T-helper 1 cell (primary cell): Measurements from ENCODE around the gene C18orf54.
"Not testable (repeated sequence)": the region's sequence is repeated elsewhere in the genome, so short reads cannot be mapped to it uniquely, and the experiment has no call there.

Source experiments
- DNase-seq, 5 donors: peaks; one replicate each; pipeline ENCODE4 v3.0.0-alpha.2; 2012 to 2020
- total RNA-seq, 4 donors: gene quantifications; one replicate each; lab custom pipeline; 2026; lab: John Stamatoyannopoulos, UW

The C18orf54 gene
- total RNA-seq: 1.1 to 2.5 (median 1.6) reads per million in 4 donors

DNA sequence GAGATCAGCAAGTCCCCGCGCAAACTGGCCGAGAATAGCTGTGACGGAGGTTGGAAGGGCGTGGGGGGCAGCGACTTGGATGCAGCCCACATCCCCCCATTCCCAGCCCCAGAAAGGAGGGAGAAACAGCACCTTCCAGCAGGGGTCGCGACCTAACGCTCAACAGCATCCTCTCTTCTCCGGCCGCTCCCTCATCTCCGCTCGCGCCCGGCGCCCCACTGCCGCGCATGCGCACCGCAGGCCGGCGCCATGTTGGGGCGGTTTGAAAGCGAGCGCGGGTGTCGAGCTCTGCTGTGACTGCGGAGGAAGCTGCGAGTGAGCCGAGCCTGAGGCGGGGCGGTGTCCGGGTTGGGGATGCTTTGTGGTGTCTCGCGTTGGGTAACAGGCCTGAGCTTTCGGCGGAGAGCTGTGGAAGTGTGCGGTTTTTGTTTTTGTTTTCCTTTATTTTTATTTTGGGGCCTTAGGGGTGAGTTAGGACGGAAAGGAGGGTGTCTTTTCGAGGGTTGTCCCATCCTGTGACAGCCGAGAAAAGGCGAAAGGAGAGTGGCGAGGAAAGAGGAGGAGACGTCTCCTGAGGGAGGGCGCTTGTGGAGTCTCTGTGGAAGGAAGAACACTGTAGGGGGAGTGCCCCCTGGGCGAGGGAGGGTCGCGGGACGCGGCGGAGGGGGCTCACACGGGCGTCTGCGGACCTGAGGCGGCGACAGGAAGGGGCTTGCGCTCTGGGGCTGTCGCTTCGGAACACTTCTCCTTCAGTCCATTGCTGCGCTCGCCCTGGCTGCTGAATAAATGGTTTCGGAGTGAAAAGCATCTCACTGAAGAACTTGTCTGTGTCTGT, at the start of gene C18orf54, which contains the start of gene STARD6:
Gene C18orf54, plus strand, starts transcription at position 247 of the 835 bp plus-strand sequence. CDS start 2,667 bp downstream, outside the sequence.
Gene STARD6, minus strand, starts transcription at position 199 of the 835 bp plus-strand sequence. CDS start 3,285 bp downstream, outside the sequence.
- DNase-seq: peak; percentile 83 to 96 (median 84)

DNA sequence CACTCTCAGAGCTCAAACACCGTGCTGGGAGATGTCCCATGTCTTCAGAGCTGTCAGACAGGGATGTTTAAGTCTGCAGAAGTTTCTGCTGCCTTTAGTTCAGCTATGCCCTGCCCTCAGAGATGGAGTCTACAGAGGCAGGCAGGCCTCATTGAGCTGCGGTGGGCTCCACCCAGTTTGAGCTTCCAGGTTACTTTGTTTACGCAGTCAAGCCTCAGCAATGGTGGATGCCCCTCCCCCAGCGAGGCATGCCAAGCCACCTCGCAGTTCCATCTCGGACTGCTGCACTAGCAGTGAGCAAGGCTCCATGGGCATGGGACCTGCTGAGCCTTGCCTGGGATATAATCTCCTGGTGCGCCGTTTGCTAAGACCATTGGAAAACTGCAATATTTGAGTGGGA, 48.1 kb upstream of the C18orf54 start:
- not testable (repeated sequence) for DNase-seq

DNA sequence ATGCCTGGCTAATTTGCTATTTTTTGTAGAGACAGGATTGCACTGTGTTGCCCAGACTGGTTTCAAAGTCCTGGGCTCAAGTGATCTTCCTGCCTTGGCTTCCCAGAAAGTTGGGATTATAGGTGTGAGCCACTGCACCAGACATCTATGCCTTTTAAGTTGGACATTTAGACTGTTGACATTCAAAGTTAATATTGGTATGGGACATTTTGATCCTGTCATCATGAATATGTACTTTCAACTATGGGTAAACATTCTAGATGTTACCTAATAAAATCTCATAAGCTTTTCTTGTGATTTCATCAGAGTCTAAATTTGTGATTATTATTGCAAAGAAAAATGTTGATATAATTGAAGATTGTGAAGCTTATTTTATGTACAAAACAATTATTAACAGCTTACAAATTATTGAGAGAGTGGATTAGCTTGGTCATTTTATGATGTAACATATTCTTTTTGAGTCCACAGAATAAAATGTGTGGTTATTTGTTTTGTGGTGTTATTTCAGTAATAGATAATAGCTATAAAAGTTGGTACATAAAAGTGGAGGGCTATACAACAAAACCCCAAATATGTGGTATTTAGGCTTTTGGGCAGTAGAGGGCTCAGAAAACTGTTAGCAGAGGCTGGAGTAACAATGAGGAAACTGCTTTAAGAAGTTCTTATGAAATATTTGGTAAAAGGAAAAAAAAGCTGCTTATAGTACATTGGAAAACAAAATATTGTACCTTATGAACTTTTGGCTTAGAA, 41.5 kb upstream of the C18orf54 start:
- DNase-seq: no peak

DNA sequence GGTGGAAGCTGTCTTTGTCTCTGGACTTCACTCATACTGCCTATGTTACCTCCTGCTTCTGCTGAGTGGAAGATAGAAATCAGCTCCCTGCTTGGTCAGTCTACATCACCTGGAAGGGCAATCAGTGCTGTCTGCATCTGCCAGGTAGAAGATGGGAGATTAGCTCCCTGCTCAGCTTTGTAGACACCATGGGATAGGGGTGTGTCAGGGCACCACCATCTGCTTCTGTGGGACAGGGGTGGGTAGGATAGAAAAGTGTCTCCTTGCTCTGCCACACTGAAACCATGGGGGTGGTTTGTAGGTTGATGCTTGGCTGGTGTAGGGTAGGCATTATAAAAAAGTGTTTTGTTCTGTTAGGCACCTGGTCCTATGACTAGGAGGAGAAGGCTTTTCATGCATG, 34.1 kb upstream of the C18orf54 start:
- no peak for DNase-seq

DNA sequence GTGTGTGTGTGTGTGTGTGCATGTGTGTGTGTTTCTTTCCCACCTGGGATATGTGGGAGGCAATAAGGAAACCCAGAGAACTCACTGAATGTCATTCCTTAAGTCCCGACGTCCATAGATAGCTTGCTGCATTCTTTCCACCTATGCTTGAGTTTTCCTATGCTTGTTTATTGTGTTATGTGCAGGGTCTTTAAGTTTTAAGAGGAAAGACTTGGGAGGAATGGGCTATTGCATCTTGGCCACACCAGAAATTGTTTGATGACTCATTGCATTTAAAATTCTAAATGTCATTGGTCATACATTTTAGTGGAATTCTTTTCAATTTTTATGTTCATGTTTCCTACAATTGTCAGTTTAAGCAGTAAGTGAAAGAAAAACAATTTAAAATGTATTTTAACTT, 33.7 kb upstream of the C18orf54 start:
- no peak for DNase-seq

DNA sequence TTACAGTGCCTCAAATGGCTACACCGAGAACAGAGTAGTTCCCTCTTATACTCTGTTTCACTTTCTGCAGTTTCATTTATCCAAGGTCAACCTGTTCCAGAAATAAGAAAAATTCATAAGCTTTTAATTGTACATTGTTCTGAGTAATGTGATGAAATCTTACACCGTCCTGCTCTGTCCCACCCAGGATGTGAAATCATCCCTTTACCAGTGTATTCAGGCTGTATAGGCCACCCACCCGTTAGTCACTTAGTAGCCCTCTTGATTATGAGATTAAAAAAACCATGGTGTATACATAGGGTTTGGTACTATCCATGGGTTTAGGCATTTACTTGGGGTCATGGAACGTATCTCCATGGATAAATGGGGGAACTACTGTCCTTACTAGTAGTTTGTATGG, 29.9 kb upstream of the C18orf54 start:
- no peak for DNase-seq

DNA sequence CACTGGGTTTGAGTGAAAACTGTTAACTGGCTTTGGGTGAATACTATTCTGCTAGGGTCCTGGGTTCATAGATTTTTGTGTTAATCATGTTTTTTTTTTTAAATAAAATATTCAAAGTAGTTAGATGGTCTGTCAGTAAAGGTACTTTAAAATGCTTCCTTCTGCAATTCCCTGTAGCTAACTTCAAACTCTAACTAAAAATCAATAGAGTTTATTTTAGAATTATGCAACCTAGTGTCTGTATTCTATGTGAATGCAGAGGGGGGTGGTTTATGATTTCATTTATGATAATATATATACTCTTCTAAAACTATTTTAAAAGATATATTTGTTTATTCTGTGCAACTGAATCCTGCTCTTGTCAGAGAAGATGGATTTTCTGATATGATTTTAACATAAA, 27.9 kb upstream of the C18orf54 start:
- DNase-seq: no peak

DNA sequence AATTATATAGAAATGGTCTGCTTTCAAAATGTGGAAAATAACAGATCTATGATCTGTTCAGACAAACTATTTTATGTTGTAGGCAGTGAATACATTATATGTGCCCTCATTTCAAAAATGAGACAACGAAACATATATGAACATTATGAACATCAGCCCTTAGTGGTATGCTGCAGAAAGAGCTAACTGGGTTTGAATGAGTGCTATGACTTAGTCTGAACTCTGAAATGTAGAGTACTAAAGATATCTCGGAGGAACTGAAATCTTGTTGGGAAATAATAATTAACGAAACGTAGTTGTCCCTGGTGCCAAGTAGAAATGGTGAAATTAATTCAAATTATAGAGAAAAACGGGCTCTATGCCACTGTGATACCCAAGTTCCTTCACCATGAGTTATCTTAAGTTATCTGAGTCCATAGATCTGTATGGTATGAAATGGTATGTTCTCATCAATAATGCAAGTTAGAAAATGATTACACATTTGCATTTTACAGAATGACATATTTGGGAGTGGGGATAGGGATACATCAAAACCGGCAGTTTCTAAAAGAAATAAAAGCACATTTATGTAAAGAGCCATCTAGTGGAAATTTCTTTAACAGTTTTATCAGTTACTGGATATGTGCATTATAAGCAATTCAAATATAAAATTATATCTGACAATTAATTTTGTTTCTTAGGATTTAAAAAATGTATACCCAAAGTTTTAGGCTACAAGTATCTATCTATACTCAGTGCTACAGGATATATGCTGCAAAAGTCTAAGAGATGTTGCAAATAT, 26.7 kb upstream of the C18orf54 start:
- DNase-seq: no peak

DNA sequence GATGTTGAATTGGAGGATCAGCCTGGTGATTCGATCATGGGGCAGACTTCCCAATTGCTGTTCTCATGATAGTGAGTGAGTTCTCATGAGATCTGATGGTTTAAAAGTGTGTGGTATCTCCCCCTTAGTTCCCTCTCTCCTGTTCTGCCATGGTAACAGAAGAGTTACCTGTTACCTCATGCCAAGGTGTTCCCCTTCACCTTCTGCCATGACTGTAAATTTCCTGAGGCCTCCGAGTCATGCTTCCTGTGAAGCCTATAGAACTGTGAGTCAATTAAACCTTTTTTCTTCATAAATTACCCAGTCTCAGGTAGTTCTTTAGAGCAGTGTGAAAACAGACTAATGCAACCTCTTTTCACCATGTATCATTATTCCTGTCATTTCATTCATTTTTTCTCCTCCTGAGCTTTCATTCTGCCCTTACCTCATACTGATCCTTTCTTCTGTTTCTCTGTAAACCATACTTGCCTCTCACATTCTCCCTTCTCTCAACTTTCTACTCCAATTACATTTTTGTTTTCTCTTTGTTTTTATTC, 22.0 kb upstream of the C18orf54 start:
- DNase-seq: no peak

DNA sequence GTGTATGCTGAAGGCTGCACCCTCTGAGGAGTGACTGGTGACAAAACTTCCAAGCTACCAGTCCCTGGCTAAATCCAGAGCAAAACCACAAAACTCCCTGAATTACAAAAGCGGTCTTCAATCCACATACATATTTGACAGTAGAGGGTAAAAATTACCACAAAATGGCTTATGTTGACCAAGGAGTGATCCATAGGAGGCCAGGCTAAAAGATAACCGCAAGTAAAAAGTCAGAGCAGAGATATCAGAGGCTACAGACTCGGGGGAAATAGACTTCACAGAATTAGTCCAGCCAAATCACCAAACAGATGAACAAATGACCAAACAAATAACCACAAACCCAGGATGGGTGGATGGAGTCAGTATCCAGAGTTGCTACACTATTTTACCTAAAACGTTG, 19.5 kb upstream of the C18orf54 start:
- no peak for DNase-seq

DNA sequence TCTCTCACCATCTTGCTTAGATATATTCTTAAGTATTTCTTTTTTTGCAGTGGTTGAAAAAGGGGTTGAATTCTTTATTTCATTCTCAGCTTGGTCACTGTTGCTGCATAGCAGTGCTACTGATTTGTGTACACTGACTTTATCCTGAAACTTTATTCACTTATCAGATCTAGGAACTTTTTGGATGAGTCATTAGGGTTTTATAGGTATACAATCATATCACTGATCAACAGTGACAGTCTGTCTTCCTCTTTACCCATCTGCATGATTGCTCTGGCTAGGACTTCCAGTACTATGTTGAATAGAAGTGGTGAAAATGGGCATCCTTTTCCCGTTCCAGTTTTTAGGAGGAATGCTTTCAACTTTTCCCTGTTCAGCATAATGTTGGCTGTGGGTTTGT, 6.5 kb upstream of the C18orf54 start:
- DNase-seq: no peak

DNA sequence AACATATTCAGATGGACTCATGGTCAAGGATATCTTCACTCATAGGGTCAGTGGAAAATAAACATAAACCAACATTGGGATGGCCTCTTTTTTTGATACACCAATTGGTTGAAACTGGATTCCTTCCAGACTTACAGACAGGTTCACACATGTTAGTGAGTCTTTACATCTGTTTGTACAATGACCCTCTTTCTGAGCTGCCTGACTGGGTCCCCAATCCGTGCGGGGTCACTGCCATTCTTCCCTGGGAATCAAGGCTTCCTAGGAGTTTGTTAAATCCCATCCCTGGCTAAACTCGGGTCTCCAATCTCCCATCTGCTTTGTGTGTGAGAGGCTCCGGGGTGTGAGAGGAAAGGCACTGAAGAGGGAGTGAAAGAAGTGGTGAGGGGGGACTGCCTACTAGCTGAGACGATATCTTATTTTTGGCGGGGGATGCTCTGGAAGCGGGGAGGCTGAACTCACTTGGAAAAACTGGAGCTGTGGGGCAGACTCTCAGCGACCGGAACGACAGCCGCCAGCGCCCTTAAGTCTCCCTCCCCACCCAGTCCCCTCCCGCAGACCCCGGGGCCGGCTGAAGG, 535 bp upstream of the C18orf54 start:
- no peak for DNase-seq

DNA sequence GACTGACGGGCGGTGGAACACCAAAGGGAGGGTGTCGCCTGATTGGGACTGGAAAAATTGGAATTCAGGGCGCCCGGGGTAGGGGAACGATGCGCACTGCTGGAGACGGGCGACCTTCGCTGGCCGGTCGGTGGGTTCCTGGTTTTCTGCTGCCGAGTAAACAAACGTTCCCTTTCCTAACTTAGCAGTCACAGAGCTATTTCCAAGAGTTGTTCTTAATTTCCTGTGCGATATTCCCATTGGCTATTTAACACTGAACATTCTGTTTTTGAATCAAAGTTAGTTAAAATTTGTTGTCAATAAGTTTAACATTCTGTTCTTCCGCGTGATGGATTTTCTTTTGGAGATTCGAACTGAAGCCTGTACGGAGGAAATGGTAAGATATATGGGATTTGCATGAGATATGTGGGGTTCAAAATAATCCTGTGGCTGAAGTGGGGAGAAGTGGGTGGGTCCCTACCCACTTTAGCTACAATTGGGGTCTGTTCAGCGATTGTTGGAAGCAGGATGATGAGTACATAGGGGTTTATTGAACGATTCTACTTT, 862 bp downstream of the C18orf54 start:
- DNase-seq: no peak

DNA sequence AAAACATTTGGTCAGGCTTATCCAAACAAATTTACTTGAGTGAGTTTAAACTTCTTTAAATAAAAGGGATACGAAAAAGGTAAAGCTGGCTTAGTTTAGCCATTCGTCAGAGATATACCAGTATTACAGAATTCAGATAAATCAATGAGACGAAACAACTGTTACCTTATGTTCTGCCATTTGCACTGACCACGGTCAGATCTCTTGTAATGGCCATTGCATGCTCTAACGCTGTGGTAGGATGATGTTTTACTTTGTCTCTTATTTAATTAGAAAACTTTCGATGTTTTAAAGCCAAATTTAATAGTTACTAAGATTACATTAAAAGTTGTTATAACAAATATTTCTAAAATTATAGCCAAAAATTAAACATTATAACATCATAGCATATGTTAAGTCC, 1.5 kb downstream of the C18orf54 start:
- DNase-seq: no peak

DNA sequence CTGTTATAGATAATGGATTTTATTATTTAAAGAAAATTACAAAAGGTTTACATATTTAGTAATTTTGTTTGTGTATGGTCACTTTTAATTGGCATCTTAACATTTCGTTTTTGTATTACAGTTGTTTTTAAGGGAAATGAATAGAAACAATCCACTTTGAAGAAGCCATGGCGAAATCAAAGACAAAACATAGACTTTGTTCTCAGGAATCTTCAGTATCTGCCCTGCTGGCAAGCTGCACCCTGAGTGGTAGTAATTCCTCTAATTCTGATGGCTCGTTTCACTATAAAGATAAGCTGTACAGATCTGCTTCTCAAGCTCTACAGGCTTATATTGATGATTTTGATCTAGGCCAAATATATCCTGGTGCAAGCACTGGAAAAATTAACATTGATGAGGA, 2.7 kb downstream of the C18orf54 start:
- DNase-seq: no peak

DNA sequence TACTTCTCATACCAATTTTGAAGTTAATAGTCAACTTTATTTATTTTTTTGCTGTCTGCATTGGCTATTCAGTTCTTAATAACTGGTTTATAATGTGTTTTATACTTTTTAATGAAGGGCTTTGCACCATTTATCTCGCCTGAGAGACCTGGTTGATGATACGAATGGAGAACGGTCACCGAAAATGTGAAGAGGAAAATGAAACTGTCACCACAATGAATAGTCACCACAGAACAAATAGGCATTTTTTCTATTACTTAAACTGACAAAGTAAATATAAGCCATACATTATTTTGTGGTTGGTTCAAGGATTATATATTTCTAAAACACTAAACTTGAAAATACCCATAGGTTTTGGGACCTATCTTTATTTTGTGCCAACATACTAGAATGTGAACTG, 20.4 kb downstream of the C18orf54 start:
- no peak for DNase-seq

DNA sequence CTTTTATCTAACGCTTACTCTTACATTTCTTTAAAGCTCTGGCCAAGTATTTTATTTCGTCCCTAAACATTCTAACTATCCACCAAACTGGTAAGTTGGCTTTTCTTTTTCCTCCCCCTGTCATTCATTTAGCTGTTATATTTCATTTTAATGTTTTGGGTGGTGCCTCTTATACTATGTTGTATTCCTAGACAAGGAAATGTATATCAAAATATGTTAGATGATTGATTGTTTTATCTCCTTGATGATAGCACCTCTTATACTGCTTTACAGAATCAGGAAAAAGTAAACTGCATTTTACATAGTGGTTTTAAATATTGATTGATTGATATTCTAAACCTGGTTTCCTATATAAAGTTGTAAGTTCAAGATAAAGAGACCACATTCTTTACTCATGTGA, 23.9 kb downstream of the C18orf54 start:
- no peak for DNase-seq

DNA sequence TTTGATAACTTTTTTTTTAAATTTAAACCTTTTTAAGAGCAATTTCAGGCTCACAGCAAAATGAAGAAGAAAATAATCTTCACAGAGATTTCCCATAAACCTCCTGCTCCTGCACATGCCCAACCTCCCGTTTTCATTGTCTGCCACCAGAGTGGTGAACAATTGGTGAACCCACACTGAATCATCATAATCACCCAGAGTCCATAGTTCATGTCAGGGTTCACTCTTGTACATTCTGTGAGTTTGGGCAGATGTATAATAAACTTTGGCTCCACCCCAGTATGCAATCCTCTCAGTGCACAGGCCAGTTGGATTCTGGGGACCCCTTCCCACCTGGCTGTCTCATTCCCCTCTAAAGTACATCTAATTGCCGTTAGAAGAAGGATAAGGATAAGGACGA, 24.4 kb downstream of the C18orf54 start:
- no peak for DNase-seq

DNA sequence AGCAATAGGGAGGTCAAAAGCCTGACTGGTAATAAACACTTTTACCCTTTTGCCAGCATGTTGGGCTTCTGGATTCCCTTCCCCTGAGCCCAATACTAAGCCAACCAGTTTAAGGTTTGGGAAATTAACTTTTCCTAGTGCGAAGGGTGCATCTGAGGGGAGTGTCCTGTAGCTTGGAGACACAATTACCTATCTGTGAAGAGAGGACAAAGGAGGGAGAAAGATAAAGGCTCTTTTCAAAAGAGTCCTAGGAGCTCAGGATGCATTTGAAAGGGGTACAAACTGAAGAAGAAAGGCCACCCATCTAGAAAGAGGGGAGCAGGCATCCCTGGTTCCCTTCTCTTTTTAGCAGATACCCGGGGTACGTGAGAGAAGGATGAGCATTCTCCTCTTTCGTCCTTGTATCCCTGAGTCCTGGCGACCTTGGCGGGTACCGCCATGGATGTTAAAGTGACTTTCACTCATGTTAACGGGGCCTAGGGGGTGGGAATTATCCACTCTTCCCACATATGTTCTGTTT, 25.1 kb downstream of the C18orf54 start:
- DNase-seq: no peak

DNA sequence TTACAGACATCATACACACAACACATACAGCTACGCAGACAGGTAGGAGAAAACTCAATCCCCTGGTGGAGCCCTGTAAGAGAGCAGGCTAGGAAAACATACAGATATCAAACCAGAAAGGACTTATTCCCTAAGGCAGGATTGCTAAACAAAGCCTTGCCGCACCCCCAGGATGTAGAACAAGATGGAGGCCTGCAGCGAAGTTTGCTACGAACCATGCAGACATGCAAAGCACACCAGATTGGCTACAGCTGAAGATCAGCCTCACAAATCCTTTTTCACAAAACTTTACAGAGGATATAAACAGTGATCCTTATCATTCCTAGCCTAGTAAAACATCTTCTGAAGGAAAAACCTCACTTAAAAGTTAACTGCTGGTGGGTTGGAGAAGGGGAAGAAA, 28.3 kb downstream of the C18orf54 start:
- no peak for DNase-seq

DNA sequence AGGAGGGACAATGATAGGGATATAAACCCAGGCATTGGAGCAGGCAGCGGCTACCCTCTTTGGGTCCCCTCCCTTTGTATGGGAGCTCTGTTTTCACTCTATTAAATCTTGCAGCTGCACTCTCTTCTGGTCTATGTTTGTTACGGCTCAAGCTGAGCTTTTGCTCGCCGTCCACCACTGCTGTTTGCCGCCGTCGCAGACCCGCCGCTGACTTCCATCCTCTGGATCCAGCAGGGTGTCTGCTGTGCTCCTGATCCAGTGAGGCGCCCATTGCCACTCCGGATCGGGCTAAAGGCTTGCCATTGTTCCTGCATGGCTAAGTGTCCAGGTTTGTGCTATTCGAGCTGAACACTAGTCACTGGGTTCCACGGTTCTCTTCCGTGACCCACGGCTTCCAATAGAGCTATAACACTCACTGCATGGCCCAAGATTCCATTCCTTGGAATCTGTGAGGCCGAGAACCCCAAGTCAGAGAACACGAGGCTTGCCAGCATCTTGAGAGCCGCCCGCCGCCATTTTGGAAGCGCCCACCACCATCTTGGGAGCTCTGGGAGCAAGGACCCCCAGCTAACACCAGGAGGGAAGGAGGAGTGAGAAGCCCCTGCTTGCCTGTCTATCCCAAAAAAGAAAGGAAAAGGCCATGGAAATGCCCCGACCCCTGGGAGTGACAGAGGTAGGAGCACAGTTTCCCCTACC, 29.2 kb downstream of the C18orf54 start:
- DNase-seq: not testable (repeated sequence)
